K562 (cell line): ENCODE data around the gene DCLK1. TPM values are rescaled to one million over a fixed set of nuclear protein-coding genes. Genes with fewer than 3 reads are reported as not detected.

Source experiments
- ATAC-seq: fragments of 200-7000 bp; cut with Tn5 transposase; 3 replicates; pipeline ENCODE4 v1.9.1; 2020; ENCODE audit warnings: moderate library complexity
- BruUV-seq: library from RNA; stranded (reverse); fragments of 400-500 nt; replicated peaks from 2 replicates; lab custom pipeline; 2021; lab: Mats Ljungman, UMichigan
- CTCF ChIA-PET: fragments of 300-600 bp; formaldehyde crosslinking; extraction: SDS; loops from one replicate; lab custom pipeline; 2021; ENCODE audit warnings: low intra/inter-chr PET ratio; lab: Yijun Ruan, JAX
- POLR2A ChIA-PET: fragments of 300-600, 350-650 bp; sonication (Branson Sonifier 250); formaldehyde crosslinking; extraction: SDS; loops from one replicate; lab custom pipeline; 2021; ENCODE audit warnings: antibody characterized with exemption, inconsistent platforms; lab: Yijun Ruan, JAX
- DNase-seq, 4 experiments: peaks; one replicate each; pipeline versions ENCODE4 v3.0.0 to v3.0.0-alpha.2; 2011 to 2018; ENCODE audit warnings: low spot score in 3 of 4, mixed read lengths in 3 of 4; ENCODE audit errors: extremely low read depth in 1 of 4
- FAIRE-seq: peaks from 2 replicates; lab custom pipeline; 2011; peaks lifted over from hg19 to GRCh38; lab: Jason Lieb, UNC
- H2AFZ ChIP-seq: 2 replicates; pipeline ENCODE4 v1.6.0; 2011; ENCODE audit warnings: low read depth, low read length, control low read depth, inconsistent platforms
- H3K27ac ChIP-seq: fragments of 200-600 bp; 3 replicates; pipeline ENCODE4 v1.8.0; 2011; ENCODE audit warnings: low read depth, mild to moderate bottlenecking, control low read depth, inconsistent platforms, low read length, moderate library complexity, mixed read lengths; ENCODE audit errors: extremely low read depth
- H3K27me3 ChIP-seq, 2 experiments: fragments of 300-600 bp in 1 of 2; 2 replicates in 1 of 2; 3 replicates in 1 of 2; pipeline versions ENCODE4 v1.6.0 to v1.8.0; 2011; ENCODE audit warnings: inconsistent platforms in 2 of 2, low read length in 2 of 2, mild to moderate bottlenecking in 1 of 2, mixed read lengths in 1 of 2, moderate library complexity in 1 of 2; ENCODE audit not compliant: control insufficient read depth in 2 of 2, insufficient read depth in 2 of 2
- H3K36me3 ChIP-seq: fragments of 300-600 bp; 3 replicates; pipeline ENCODE4 v1.8.0; 2011; ENCODE audit warnings: mild to moderate bottlenecking, low read length, inconsistent platforms; ENCODE audit not compliant: control insufficient read depth, insufficient read depth
- H3K4me1 ChIP-seq, 2 experiments: fragments of 200-600 bp in 1 of 2; replicated peaks in 1 of 2; 2 replicates in 1 of 2; 3 replicates in 1 of 2; pipeline versions ENCODE4 v1.5.1 to v1.8.0; 2011; ENCODE audit warnings: inconsistent platforms in 2 of 2, low read length in 2 of 2, mild to moderate bottlenecking in 1 of 2, mixed read lengths in 1 of 2, moderate library complexity in 1 of 2; ENCODE audit not compliant: control insufficient read depth in 2 of 2, insufficient read depth in 2 of 2
- H3K4me2 ChIP-seq: 2 replicates; pipeline ENCODE4 v1.6.1; 2011; ENCODE audit warnings: low read length, control low read depth, inconsistent platforms, mixed read lengths; ENCODE audit not compliant: insufficient read depth
- H3K4me3 ChIP-seq: fragments of 200-600 bp; sonication (generic), shearing (Covaris generic); 2 replicates; pipeline ENCODE4 v1.5.1; 2016; ENCODE audit warnings: control low read depth, inconsistent platforms
- H3K79me2 ChIP-seq: fragments of 200-600 bp; 3 replicates; pipeline ENCODE4 v1.8.0; 2011; ENCODE audit warnings: low read length, inconsistent platforms; ENCODE audit not compliant: control insufficient read depth, insufficient read depth
- H3K9ac ChIP-seq, 2 experiments: 2 replicates each; pipeline versions ENCODE4 v1.6.0 to v1.6.1; 2011; ENCODE audit warnings: low read depth in 2 of 2, low read length in 2 of 2, control low read depth in 1 of 2, inconsistent platforms in 1 of 2, mild to moderate bottlenecking in 1 of 2, mixed read lengths in 1 of 2; ENCODE audit not compliant: insufficient read depth in 1 of 2
- H3K9me1 ChIP-seq: one replicate; pipeline ENCODE4 v1.6.0; 2011; ENCODE audit warnings: inconsistent platforms, mild to moderate bottlenecking, low read length, moderate library complexity; ENCODE audit not compliant: control insufficient read depth, insufficient read depth
- H3K9me3 ChIP-seq: replicated peaks from 2 replicates; pipeline ENCODE4 v1.5.1; 2011; ENCODE audit warnings: low read depth, low read length, inconsistent platforms; ENCODE audit not compliant: control insufficient read depth, insufficient read depth
- H4K20me1 ChIP-seq: replicated peaks from 2 replicates; pipeline ENCODE4 v1.6.1; 2011; ENCODE audit warnings: low read length, inconsistent platforms, mixed read lengths; ENCODE audit not compliant: control insufficient read depth, insufficient read depth
- CTCF ChIP-seq, 3 experiments: IDR thresholded peaks in 2 of 3; conservative IDR thresholded peaks in 1 of 3; 2 replicates each; pipeline ENCODE4 v1.5.1; 2011 to 2012; ENCODE audit warnings: low read length in 3 of 3, mild to moderate bottlenecking in 3 of 3, control low read depth in 2 of 3, improper control_type of control experiment in 1 of 3, inconsistent platforms in 1 of 3, low read depth in 1 of 3, mixed read lengths in 1 of 3, moderate library complexity in 1 of 3; ENCODE audit not compliant: insufficient read depth in 2 of 3
- DIDO1 ChIP-seq: fragments of 450-650 bp; IDR thresholded peaks from 2 replicates; pipeline ENCODE4 v1.6.1; 2016; ENCODE audit warnings: low read depth, missing biosample characterization, missing genetic modification characterization
- FOXJ2 ChIP-seq: fragments of 200-800 bp; sonication (Bioruptor generic); IDR thresholded peaks from 2 replicates; pipeline ENCODE4 v1.6.1; 2016; ENCODE audit warnings: missing genetic modification characterization, missing compliant biosample characterization
- SRSF7 ChIP-seq: fragments of 200-400 bp; formaldehyde crosslinking; optimal IDR thresholded peaks from 2 replicates; pipeline ENCODE3; 2017; ENCODE audit warnings: mild to moderate bottlenecking, low read depth, low read length
- TBL1XR1 ChIP-seq, 2 experiments: IDR thresholded peaks; 2 replicates each; pipeline ENCODE4 v1.6.1; 2012; ENCODE audit warnings: improper control_type of control experiment in 2 of 2, low read length in 2 of 2, mild to moderate bottlenecking in 1 of 2
- ZBTB49 ChIP-seq: sonication (generic); formaldehyde crosslinking; IDR thresholded peaks from 2 replicates; pipeline ENCODE4 v1.8.0; 2022; ENCODE audit warnings: missing genetic modification reagents, mild to moderate bottlenecking, borderline replicate concordance
- ZNF140 ChIP-seq: fragments of 250-450 bp; sonication (Bioruptor Pico); IDR thresholded peaks from 2 replicates; pipeline ENCODE4 v1.8.0; 2021; ENCODE audit warnings: moderate library complexity, mild to moderate bottlenecking, inconsistent platforms
- ZNF24 ChIP-seq: fragments of 450-650 bp; IDR thresholded peaks from 2 replicates; pipeline ENCODE4 v1.6.1; 2016
- WGBS: fragments of 100-300 bp; shearing (Covaris generic); methylation state at CpG from one replicate; pipeline ENCODE4 v1.1.6; 2016; ENCODE audit warnings: low coverage, mixed read lengths; ENCODE audit not compliant: insufficient coverage; ENCODE audit errors: missing lambda C conversion rate; 5-methylcytosine and 5-hydroxymethylcytosine counted together
- in situ Hi-C: fragments of 300-500 bp; cut with MboI; formaldehyde crosslinking; loops from 4 replicates; pipeline ENCODE4 v1.15.0; 2018; ENCODE audit warnings: inconsistent platforms, mixed read lengths
- intact Hi-C: fragments of 100-400 bp; cut with micrococcal nuclease; formaldehyde crosslinking; loops from 2 replicates; pipeline ENCODE4 v1.14.2; 2022
- polyA plus RNA-seq, 8 experiments: library from polyadenylated mRNA; depleted of rRNA in 4 of 8; stranded (reverse) in 5 of 8; unstranded in 3 of 8; fragments of >200 nt; fragmentation: Nextera tagmentation in 2 of 8; fragmentation: Illumina TruSeq in 1 of 8; extraction: Ambion mirVana in 2 of 8; extraction: Trizol in 1 of 8; gene quantifications; 2 replicates each; pipeline versions ENCODE4 v1.2.1 to v1.2.3, GENCODE V29; 2011 to 2014; ENCODE audit warnings: inconsistent platforms in 1 of 8, missing spikeins in 1 of 8
- total RNA-seq, 7 experiments: library from RNA; depleted of rRNA in 6 of 7; stranded (reverse); fragments of >200 nt in 6 of 7; fragmentation: Illumina TruSeq in 2 of 7; extraction: Trizol in 2 of 7; gene quantifications; 2 replicates each; pipeline versions ENCODE4 v1.2.1 to v1.2.3, GENCODE V29; 2011 to 2021; ENCODE audit warnings: low replicate concordance in 1 of 7

DCLK1 gene
- total and polyA plus RNA-seq, 9 of the 15 experiments (the other 6 are each of a cell fraction or from before 2014, with no cell fraction given): 0.07 TPM; not detected in 8

- BruUV-seq: no TSS peak
- intact Hi-C loops (no loop called here), in situ Hi-C loops (no loop called here)
- POLR2A ChIA-PET: no interaction called here
- H3K9me3 ChIP-seq: no peaks in the 10 kb centered on the region
- DNase-seq (no peak), FAIRE-seq (no peak), ATAC-seq (no peak)
- no peaks in the 10 kb centered on the region for H3K4me1 ChIP-seq
- no peaks in the 10 kb centered on the region for H4K20me1 ChIP-seq
- no peak overlapping the region for H3K4me2 ChIP-seq
- no peaks in the 10 kb centered on the region for H3K36me3 ChIP-seq
- no peaks in the 10 kb centered on the region for H3K79me2 ChIP-seq
- no peak overlapping the region for H2AFZ ChIP-seq
- no peak overlapping the region for H3K4me3 ChIP-seq
- TF ChIP-seq SRSF7 (no peak), CTCF (IDR thresholded peaks at IDR 0.05 in 2 of 3, conservative IDR thresholded peaks at IDR 0.05 in 1 of 3; ENCODE audit: insufficient read depth in 2 of 3, low read depth in 1 of 3, low read length in 3 of 3) (no peak), TBL1XR1 (IDR thresholded peaks at IDR 0.05; ENCODE audit: low read length in 2 of 2) (no peak), ZNF24 (no peak), DIDO1 (tag) (no peak), ZNF140 (CRISPR knock-in tag) (no peak), FOXJ2 (tag) (no peak), ZBTB49 (CRISPR knock-in tag) (no peak)
- 17% methylated on average over 1 of the region's 2 CpGs for WGBS
- no peaks in the 10 kb centered on the region for H3K9me1 ChIP-seq
- H3K27ac ChIP-seq: no peak overlapping the region
- H3K9ac ChIP-seq: no peak overlapping the region
- H3K27me3 ChIP-seq: no peaks in the 10 kb centered on the region
- CTCF ChIA-PET: no interaction called here
Measured at GRCh38 chr13:35871561-35871960, 259.6 kb downstream of the DCLK1 start.
